SK-N-SH treated with all-trans-retinoic acid at 6 μM for 48 hours (cell line): ENCODE results near the gene STPG3.

Experiments
- ARNTL ChIP-seq: fragments of 450-650 bp; formaldehyde crosslinking; IDR thresholded peaks from 2 replicates; pipeline ENCODE4 v1.5.0; 2020; ENCODE audit warnings: low read depth, mild to moderate bottlenecking, moderate library complexity, borderline replicate concordance
- BACH2 ChIP-seq: fragments of 250-450 bp; sonication (Bioruptor Pico); IDR thresholded peaks from 2 replicates; pipeline ENCODE4 v1.9.0; 2021; ENCODE audit warnings: mild to moderate bottlenecking, borderline replicate concordance
- CSDC2 ChIP-seq: fragments of 250-450 bp; sonication (Bioruptor Pico); IDR thresholded peaks from 2 replicates; pipeline ENCODE4 v1.5.0; 2020; ENCODE audit warnings: mild to moderate bottlenecking, moderate library complexity
- ISL1 ChIP-seq: fragments of 250-450 bp; sonication (Bioruptor Pico); IDR thresholded peaks from 2 replicates; pipeline ENCODE4 v2.1.2; 2022; ENCODE audit warnings: mild to moderate bottlenecking, moderate library complexity
- OSR1 ChIP-seq: fragments of 250-450 bp; sonication (Bioruptor Pico); IDR thresholded peaks from 2 replicates; pipeline ENCODE4 v1.8.0; 2022; ENCODE audit warnings: moderate library complexity, mild to moderate bottlenecking, inconsistent platforms
- PPARA ChIP-seq: fragments of 250-450 bp; sonication (Bioruptor Pico); IDR thresholded peaks from 2 replicates; pipeline ENCODE4 v1.5.0; 2020; ENCODE audit warnings: mild to moderate bottlenecking, borderline replicate concordance
- RARB ChIP-seq: fragments of 250-450 bp; sonication (Bioruptor Pico); IDR thresholded peaks from 2 replicates; pipeline ENCODE4 v1.8.0; 2021; ENCODE audit warnings: mild to moderate bottlenecking, moderate library complexity
- TCF4 ChIP-seq: fragments of 250-450 bp; sonication (Bioruptor Pico); IDR thresholded peaks from 2 replicates; pipeline ENCODE4 v1.8.0; 2021; ENCODE audit warnings: mild to moderate bottlenecking, moderate library complexity, borderline replicate concordance
- ZFP3 ChIP-seq: fragments of 250-450 bp; sonication (Bioruptor Pico); IDR thresholded peaks from 2 replicates; pipeline ENCODE4 v1.5.0; 2020; ENCODE audit warnings: mild to moderate bottlenecking, moderate library complexity
- ZFP30 ChIP-seq: fragments of 450-650 bp; formaldehyde crosslinking; IDR thresholded peaks from 2 replicates; pipeline ENCODE4 v1.5.0; 2022; ENCODE audit warnings: mild to moderate bottlenecking, moderate library complexity
- TF ChIP-seq, protein P1 (sequence below): fragments of 250-450 bp; sonication (Bioruptor Pico); IDR thresholded peaks from 2 replicates; pipeline ENCODE4 v1.5.1; 2020; ENCODE audit warnings: low read depth, mild to moderate bottlenecking, moderate library complexity
- TF ChIP-seq, protein P2 (sequence below): fragments of 250-450 bp; sonication (Bioruptor Pico); IDR thresholded peaks from 2 replicates; pipeline ENCODE4 v1.8.0; 2020; ENCODE audit warnings: mild to moderate bottlenecking, moderate library complexity, borderline replicate concordance
- TF ChIP-seq, protein P3 (sequence below): fragments of 250-450 bp; sonication (Bioruptor Pico); IDR thresholded peaks from 2 replicates; pipeline ENCODE4 v1.8.0; 2021; ENCODE audit warnings: low read depth, mild to moderate bottlenecking, moderate library complexity, borderline replicate concordance

DNA sequence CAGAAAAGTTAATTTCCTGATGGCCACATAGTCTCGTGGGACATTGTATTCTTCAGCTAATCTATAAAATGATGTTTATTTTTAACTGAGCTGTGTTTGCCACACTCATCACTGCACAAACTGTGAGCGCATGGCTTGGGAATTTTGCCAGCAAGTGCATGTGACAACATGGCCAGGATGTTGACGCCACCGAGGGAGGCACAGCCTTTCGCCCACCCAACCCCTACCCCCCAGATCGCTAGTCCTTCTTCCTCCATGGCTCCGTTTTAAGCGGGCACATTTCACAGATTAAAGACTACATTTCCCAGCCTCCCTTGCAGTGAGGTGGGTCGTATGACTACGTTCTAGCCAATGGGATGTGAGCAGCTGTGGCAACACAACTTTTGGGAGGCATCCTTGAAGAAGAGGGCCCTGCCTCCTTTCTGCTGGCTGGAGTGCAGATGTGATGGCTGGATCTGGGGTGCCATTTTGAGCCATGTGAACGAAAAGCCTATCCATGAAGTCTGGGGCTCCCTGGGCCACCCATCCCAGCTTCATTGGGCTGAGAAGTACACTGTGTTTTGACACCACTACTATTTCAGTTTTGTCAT, 43.1 kb downstream of the STPG3 start:
- TF ChIP-seq PPARA (CRISPR knock-in tag) (no peak), ZFP3 (CRISPR knock-in tag) (no peak), OSR1 (no peak), ARNTL (CRISPR knock-in tag) (no peak), RARB (CRISPR knock-in tag) (no peak), BACH2 (CRISPR knock-in tag) (no peak), ZFP30 (no peak), ISL1 (CRISPR knock-in tag) (no peak), CSDC2 (no peak), TCF4 (CRISPR knock-in tag) (no peak)
- TF ChIP-seq, protein P1, sequence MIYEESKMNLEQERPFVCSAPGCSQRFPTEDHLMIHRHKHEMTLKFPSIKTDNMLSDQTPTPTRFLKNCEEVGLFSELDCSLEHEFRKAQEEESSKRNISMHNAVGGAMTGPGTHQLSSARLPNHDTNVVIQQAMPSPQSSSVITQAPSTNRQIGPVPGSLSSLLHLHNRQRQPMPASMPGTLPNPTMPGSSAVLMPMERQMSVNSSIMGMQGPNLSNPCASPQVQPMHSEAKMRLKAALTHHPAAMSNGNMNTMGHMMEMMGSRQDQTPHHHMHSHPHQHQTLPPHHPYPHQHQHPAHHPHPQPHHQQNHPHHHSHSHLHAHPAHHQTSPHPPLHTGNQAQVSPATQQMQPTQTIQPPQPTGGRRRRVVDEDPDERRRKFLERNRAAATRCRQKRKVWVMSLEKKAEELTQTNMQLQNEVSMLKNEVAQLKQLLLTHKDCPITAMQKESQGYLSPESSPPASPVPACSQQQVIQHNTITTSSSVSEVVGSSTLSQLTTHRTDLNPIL (CRISPR knock-in tag) = no peak
- TF ChIP-seq, protein P2, sequence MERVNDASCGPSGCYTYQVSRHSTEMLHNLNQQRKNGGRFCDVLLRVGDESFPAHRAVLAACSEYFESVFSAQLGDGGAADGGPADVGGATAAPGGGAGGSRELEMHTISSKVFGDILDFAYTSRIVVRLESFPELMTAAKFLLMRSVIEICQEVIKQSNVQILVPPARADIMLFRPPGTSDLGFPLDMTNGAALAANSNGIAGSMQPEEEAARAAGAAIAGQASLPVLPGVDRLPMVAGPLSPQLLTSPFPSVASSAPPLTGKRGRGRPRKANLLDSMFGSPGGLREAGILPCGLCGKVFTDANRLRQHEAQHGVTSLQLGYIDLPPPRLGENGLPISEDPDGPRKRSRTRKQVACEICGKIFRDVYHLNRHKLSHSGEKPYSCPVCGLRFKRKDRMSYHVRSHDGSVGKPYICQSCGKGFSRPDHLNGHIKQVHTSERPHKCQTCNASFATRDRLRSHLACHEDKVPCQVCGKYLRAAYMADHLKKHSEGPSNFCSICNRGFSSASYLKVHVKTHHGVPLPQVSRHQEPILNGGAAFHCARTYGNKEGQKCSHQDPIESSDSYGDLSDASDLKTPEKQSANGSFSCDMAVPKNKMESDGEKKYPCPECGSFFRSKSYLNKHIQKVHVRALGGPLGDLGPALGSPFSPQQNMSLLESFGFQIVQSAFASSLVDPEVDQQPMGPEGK (CRISPR knock-in tag) = no peak
- TF ChIP-seq, protein P3, sequence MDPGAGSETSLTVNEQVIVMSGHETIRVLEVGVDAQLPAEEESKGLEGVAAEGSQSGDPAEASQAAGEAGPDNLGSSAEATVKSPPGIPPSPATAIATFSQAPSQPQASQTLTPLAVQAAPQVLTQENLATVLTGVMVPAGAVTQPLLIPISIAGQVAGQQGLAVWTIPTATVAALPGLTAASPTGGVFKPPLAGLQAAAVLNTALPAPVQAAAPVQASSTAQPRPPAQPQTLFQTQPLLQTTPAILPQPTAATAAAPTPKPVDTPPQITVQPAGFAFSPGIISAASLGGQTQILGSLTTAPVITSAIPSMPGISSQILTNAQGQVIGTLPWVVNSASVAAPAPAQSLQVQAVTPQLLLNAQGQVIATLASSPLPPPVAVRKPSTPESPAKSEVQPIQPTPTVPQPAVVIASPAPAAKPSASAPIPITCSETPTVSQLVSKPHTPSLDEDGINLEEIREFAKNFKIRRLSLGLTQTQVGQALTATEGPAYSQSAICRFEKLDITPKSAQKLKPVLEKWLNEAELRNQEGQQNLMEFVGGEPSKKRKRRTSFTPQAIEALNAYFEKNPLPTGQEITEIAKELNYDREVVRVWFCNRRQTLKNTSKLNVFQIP = no peak
